Measurements from ENCODE around the gene PROZ. TPM values are rescaled to one million over a fixed set of nuclear protein-coding genes. Genes with fewer than 3 reads are reported as not detected.
A peak's percentile ranks its signal among the peaks of the same experiment; 100 is the strongest.

Gene PROZ
- total and polyA plus RNA-seq, 2 of the 13 experiments (the other 11 are each of a cell fraction or from before 2014, with no cell fraction given), result 5.6 to 22.5 TPM

GRCh38 chr13:113183450-113184129 lies 25.1 kb downstream of the PROZ start (continued):
- TF ChIP-seq USF2 (IDR thresholded peaks at IDR 0.05; ENCODE audit: low read depth, low read length), result no peak
- no peak for TF ChIP-seq USF2 (CRISPR knock-in tag; IDR thresholded peaks at IDR 0.05; ENCODE audit: borderline replicate concordance)
- peak; percentile 84 for TF ChIP-seq ZGPAT (CRISPR knock-in tag; IDR thresholded peaks at IDR 0.05)
- no peak for TF ChIP-seq HNF1A (IDR thresholded peaks at IDR 0.05; ENCODE audit: low read depth)
- TF ChIP-seq HNF1A (CRISPR knock-in tag; IDR thresholded peaks at IDR 0.05; ENCODE audit: borderline replicate concordance), result peak; percentile 14; the same call in 1 of the 2 replicates
- TF ChIP-seq SALL1 (CRISPR knock-in tag; IDR thresholded peaks at IDR 0.05), result peak; percentile 96
- TF ChIP-seq ZNF557 (CRISPR knock-in tag; IDR thresholded peaks at IDR 0.05), result 0 out of 2 replicates have a peak, but pooled peaks have one; percentile 17
- no peak for TF ChIP-seq ZIK1 (CRISPR knock-in tag; IDR thresholded peaks at IDR 0.05; ENCODE audit: borderline replicate concordance, low read depth)
- TF ChIP-seq MEIS1 (CRISPR knock-in tag; IDR thresholded peaks at IDR 0.05; ENCODE audit: borderline replicate concordance), result peak; percentile 42; the same call in 1 of the 2 replicates
- TF ChIP-seq ZNF607 (CRISPR knock-in tag; IDR thresholded peaks at IDR 0.05; ENCODE audit: borderline replicate concordance), result peak; percentile 62; the same call in 1 of the 2 replicates
- no peak for TF ChIP-seq NR2C2 (CRISPR knock-in tag; IDR thresholded peaks at IDR 0.05; ENCODE audit: borderline replicate concordance)
- peak; percentile 49; the same call in 1 of the 2 replicates for TF ChIP-seq ZNF501 (CRISPR knock-in tag; IDR thresholded peaks at IDR 0.05)
- TF ChIP-seq, protein P1, sequence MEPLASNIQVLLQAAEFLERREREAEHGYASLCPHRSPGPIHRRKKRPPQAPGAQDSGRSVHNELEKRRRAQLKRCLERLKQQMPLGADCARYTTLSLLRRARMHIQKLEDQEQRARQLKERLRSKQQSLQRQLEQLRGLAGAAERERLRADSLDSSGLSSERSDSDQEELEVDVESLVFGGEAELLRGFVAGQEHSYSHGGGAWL (CRISPR knock-in tag; IDR thresholded peaks at IDR 0.05), result no peak
- TF ChIP-seq, protein P2, sequence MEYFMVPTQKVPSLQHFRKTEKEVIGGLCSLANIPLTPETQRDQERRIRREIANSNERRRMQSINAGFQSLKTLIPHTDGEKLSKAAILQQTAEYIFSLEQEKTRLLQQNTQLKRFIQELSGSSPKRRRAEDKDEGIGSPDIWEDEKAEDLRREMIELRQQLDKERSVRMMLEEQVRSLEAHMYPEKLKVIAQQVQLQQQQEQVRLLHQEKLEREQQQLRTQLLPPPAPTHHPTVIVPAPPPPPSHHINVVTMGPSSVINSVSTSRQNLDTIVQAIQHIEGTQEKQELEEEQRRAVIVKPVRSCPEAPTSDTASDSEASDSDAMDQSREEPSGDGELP (IDR thresholded peaks at IDR 0.05; ENCODE audit: borderline replicate concordance, low read depth), result peak; percentile 49
- no peak for TF ChIP-seq CHD4 (IDR thresholded peaks at IDR 0.05; ENCODE audit: borderline replicate concordance, low read length)
- TF ChIP-seq SALL2 (CRISPR knock-in tag; IDR thresholded peaks at IDR 0.05), result no peak
- TF ChIP-seq ZMYM3 (CRISPR knock-in tag; IDR thresholded peaks at IDR 0.05), result peak; percentile 66; the same call in 1 of the 2 replicates
- TF ChIP-seq NFKBIZ (CRISPR knock-in tag; IDR thresholded peaks at IDR 0.05), result 0 out of 2 replicates have a peak, but pooled peaks have one; percentile 41

Measured in HepG2 (cell line).